GM15510 (cell line): Measurements from ENCODE around the gene RTEL1.

Experiments
- POLR2A ChIP-seq: IDR thresholded peaks from 3 replicates; pipeline ENCODE4 v1.6.1; 2011; ENCODE audit warnings: borderline replicate concordance; ENCODE audit not compliant: insufficient read length; ENCODE audit errors: extremely low read depth

The RTEL1 gene

DNA sequence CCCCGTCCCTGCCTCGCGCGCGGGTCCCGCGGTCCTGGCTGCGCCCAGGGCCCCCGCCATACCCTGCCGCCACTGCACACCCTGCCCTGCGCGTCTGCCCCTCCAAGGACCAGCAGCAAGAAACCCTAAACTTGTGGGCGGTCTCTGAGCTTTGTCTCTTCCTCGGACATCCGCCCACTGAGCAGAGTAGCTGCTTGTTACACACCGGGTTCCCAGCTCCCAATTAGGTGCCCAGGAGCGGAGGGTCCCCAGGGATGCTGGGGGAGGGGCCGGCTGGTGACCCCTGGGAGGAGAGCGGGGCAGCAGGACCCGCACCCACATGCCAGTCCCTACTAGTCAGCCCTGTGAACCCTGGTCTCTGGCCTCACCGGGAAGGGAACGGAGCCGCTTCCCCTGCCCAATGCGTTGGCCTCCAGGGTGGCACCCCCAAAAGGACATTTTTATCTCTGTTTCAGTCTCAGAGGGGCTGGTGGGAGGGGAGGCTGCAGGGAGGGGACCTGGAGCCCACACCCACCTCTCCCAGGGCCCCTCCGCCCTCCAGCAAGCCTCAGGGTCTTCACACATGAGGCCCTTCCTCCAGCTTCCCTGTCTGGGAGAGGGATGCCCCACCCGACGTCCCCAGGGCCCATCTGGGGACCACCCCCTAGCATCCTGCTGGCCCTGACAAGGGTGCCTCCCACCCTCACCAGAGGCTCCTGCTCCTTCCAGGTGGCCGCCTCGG lies 15.4 kb upstream of the RTEL1 start:
- TF ChIP-seq POLR2A: no peak

DNA sequence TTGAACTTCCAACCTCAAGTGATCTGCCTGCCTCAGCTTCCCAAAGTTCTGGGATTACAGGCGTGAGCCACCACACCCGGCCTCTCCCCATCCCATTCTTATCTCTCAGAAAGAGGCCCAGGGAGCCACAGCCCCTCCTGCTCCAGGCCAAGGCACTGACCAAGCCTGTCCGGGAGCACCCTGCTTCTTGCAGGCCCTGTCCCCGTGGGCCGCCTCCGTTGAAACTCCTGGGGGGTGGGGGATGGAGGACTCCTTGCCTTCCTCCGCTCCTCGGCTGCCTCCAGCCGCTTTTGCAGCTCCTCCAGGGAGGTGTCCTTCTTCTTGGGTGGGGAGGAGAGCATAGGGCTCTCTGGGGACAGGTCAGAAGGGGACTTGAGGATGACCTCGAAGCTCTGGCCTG lies 14.6 kb upstream of the RTEL1 start:
- TF ChIP-seq POLR2A: no peak

DNA sequence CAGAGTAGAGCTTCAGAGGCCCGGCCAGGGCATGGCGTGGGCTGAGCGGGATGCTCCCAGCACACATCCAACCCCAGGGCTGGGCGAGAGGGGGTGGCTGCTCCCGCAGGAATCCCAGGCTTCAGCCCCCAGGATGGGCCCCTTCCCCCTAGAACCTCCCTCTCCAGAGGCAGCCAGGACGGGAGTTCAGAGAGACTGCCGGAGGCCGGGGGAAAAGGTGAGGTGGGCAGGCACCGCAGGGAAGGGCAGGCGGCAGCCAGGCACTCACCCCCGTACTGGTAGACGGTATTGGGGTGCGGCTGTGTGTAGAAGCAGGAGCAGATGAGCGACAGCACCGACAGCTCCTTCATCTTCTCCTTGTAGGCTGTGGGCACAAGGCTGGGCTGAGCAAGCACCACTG lies 14.2 kb upstream of the RTEL1 start:
- TF ChIP-seq POLR2A: no peak

DNA sequence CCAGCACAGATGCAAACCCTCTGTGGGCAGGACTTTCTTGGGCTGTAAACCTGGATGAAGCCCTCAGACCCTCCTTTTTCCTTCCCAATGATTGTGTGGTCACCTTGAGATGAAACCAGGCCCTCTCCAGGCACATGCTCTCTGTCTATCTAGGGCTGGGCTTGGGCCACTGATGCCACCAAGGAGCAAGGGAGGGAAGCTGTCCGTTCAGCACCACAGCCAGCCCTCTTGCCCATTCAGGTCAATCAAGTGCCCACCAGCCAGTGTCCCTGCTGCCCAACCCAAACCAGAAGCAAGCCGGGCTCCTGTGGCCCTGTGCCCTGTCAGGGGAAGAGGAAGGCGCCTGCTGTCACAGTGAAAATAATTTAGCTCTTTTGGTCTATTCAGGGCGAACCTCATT lies 12.9 kb upstream of the RTEL1 start:
- no peak for TF ChIP-seq POLR2A

DNA sequence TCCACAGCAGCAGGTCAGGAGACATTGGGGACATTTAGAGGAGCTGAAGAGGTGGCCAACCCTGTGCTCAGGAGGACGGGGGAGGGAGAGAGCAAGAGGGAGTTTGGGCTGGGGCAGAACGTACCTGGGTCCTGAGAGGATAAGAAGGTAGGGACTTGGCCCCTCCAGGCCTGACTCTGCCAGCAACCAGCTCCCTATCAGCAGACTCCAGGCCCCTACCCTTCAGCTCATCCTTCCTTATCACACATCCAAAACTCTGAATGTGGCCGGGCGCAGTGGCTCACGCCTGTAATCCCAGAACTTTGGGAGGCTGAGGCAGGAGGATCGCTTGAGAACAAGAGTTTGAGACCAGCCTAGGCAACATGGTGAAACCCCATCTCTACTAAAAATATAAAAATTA lies 9.9 kb upstream of the RTEL1 start:
- TF ChIP-seq POLR2A: no peak

DNA sequence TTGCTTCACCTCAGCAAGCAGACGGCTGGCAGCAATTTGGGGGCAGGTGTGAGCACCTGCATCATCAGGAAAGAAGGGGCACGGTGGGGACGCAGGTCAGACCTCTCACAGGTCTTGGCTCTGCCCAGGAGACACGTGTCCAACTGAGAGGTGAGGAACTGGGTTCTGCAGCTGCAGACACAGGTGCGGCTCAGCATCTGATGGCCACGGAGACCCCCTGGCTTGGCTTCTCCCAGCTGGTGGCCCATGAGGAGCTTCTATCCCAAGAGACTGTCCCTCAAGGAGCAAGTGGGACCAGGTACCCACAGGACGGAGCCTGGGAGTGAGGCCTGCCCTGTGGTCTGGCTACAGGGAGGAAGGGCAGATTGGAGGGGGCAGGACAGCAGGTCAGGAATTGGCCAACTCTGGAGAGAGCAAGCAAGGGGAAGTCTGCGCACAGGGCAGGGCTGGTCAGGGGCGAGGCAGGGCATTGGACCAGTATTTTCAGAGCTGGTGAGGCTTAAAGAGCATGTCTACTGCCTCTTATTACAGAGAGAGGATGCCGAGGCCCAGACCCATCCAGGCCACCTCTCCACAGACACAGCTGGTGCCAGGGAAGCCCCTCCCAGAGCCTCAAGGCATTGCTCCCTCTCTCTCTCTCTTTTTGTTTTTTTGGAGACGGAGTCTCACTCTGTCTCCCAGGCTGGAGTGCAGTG lies 9.1 kb upstream of the RTEL1 start:
- TF ChIP-seq POLR2A: no peak

DNA sequence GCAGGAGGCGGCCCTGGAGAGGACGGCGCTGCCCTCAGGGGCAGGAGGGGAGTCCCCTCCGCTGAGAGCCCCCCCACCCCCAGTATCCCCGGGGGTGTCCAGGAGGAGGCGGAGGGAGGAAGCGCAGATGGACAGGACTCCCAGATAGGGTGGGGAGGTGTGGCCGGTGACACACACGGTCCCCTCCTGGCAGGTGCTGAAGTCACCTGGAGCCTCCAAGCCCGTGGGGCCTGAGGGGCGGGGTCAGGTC lies 6.2 kb upstream of the RTEL1 start:
- TF ChIP-seq POLR2A: no peak

DNA sequence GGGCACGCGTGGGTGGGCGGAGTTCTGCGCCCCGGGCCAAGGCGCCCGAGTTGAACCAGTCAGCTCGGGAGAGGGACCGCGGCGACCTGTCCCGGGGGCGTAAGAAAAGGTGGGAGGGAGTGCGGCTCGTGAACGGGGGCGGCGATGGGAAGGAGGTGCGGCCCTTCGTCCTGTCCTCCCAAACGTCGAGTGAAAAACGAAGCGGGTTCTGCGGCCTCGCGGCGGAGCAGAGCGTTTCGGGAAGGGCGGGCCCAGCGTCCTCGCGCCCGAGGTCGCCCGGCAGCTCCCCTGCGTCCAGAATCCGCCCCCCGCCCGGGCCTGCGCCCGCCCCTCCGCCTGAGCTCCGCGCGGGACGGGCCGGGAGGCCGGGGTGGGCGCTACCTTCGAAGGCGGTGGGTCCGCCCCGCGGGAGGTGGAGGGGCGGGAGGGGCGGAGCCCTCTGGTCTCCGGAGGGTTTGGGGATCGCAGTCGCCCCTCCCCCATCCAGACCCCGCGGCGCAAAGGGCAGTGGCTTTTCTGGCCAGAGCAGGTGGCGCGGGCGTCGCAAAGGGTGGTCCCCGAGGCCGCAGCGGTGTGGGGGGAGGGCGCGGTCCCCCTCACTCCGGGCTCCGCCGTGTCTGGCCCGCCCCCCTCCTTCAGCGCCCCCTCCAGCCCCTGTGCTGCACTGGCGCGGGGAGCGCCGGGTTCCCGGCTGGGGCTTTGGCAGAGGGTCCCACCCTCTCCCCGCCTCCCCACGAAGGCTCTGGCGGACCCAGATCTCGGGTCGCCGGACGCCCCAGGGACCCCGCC lies 5.7 kb upstream of the RTEL1 start:
- TF ChIP-seq POLR2A: no peak

DNA sequence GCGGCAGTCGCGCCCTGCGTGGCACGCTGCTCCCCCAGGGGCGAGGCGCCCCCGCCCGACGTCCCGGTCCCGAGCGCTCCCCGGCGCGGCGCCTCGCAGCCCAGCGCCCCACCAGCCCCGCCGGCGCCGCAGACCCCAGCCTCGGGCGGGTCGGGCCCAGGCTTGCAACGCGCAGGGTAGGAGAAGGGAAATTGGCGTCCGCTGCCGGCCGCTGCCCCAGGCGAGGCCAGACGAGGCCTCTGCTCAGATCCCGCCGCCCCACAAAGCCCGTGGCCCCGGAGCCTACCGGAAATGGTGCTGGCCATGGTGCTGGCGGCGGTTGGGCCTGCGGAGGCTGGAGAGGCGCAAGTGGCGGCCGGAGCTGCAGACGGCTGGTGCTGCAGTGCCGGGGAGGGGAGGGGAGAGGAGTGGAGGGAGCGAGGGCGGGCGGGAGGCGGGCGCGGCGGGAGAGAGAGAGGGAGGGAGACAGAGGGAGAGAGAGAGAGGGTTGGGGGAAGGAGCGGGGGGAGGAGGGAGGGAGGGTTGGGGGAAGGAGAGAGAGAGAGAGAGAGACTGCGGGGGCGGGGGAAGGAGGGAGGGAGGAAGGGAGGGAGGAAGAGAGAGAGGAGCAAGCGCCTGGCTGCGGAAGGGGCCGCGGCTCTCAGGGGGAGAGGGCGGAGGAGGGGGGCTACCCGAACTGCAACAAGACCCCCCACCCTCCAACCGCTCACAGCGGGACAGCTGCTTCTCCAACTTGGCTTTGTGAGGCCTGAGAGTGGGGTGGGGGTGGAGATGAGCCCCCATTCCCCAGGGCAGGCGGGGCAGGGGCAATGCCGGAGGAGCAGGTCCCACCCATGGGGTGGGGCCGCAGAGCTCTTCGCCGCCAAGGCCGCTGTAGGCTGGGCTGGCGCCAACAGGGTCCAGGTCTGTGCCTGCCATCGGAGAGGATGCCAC lies 4.8 kb upstream of the RTEL1 start, which contains the start of gene STMN3:
STMN3 (minus strand) TSS at position 384 of the 933 bp plus-strand sequence; CDS start at position 305, 79 bp downstream.
- no peak for TF ChIP-seq POLR2A

DNA sequence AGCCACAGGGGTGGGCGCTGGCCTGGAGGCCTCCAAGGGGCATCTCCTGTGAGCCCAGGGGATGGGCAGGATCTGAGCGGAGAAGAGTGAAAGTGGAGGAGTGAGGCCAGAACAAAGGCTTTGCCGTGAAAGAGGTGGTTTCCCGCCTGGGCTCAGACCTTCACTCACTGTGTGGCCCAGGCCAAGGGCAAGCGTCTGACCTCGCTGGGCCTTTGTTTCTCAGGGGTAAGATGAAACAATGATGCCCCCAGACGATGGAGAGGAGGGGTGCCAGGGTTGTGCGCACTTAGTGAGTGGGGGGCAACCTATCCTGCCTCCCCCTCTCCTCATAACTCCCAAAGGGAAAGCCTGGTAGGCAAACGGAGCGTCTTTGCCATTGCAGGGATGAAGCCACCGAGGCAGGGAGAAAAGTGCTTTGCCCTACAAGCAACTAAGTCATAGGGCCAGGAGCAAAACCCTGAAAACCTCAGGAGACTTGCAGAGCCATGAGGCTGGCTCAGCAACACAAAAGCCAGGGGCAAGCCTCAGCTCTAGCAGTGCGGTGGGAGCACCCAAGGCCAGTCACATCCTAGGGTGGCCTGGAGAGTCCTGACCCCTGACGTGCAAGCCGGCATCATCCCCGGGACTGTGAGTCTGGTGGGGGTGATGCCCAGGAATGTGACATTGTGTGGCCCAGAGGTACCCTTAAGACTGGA lies 4.0 kb upstream of the RTEL1 start:
- no peak for TF ChIP-seq POLR2A

DNA sequence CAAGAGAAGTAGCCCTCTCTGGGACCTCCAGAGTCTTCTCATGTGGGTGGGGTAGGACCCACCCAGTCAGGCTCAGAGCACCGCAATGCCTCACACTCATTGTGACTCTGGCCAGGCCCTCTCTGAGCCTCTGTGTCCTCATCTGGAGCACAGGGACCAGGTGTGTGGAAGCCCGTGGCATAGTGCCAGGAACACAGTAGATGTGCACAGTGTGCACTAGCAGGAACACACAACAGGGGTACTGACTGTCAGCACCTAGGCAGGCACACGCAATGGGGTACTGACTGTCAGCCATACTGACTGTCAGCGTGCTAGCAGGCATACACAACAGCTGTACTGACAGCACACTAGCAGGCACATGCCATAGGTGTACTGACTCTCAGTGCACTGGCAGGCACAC lies 2.9 kb upstream of the RTEL1 start:
- TF ChIP-seq POLR2A: no peak

DNA sequence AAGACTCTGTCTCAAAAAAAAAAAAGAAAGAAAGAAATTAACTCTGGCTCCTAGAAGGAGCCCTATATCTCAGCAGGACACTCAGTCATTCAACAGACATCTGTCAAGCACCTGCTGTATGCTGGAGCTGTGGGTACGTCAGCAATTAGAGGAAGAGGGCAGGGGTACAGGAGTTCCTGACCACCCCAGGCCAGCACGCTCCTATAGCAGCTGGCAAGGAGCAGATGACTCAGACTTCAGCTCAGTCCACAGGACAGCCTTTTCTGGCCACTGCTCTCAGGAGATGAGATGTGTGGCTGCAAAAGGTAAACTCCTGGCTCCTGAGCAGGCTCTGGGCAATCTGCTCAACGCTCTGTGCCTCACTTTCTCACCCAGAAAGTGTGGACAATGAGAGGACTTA lies 1.7 kb upstream of the RTEL1 start:
- no peak for TF ChIP-seq POLR2A

DNA sequence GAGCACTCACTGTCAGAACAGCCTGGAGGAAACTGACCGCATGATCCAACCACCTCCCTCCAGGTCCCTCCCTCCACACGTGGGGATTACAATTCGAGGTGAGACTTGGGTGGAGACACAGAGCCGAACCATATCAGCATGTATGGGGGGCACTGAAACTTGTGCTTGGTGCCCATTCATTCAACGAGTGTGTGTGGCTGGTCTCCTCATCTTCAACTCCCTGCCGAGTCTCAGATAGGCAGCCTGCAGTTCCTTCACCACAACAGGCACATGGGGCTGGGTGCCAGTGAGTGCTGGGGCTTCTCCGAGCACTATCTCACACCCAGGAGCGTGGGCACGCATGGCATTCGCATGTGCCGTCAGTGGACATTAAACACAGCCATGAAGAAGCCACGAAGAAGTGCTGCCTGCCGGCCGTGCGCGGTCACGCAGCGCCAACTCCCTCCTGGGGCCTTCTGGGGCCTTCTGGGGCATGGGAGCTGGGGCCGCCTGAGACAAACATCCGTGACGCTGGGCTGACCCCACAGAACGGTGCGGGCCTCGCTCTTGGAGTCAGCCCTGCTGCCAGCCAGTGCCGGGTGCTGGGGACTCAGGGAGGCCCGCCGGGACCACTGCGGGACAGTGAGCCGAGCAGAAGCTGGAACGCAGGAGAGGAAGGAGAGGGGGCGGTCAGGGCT lies 714 bp upstream of the RTEL1 start:
- TF ChIP-seq POLR2A: no peak
